Renal cortical epithelial cell (primary cell): Measurements from ENCODE around the gene ANKH. TPM values are rescaled to one million over a fixed set of nuclear protein-coding genes. Genes with fewer than 3 reads are reported as not detected.
"Not testable (repeated sequence)": the region's sequence is repeated elsewhere in the genome, so short reads cannot be mapped to it uniquely, and the experiment has no call there.

Experiments used
- DNase-seq: peaks from one replicate; pipeline ENCODE4 v3.0.0-alpha.2; 2011; ENCODE audit warnings: low read depth
- total RNA-seq: library from RNA; depleted of rRNA; stranded (reverse); fragments of >200 nt; gene quantifications from 2 replicates; pipeline ENCODE4 v1.2.3, GENCODE V29; 2014

Gene ANKH
- total RNA-seq, 1 donor from 2014 or later, result 3.6 TPM

GRCh38 chr5:14854799-14855198 lies 16.8 kb downstream of the ANKH start:
- DNase-seq, result no peak

GRCh38 chr5:14853685-14854084 lies 17.9 kb downstream of the ANKH start:
- no peak for DNase-seq

- no peak for DNase-seq
Measured at GRCh38 chr5:14852779-14853178, 18.8 kb downstream of the ANKH start.

GRCh38 chr5:14851999-14852526 lies 19.5 kb downstream of the ANKH start:
- no peak for DNase-seq

GRCh38 chr5:14851597-14851996 lies 20.0 kb downstream of the ANKH start:
- DNase-seq, result no peak

GRCh38 chr5:14851050-14851419 lies 20.5 kb downstream of the ANKH start:
- no peak for DNase-seq

GRCh38 chr5:14850419-14851049 lies 21.0 kb downstream of the ANKH start:
- DNase-seq, result no peak

GRCh38 chr5:14849516-14850294 lies 21.9 kb downstream of the ANKH start:
- DNase-seq, result peak; percentile 10

- DNase-seq, result not testable (repeated sequence)
Measured at GRCh38 chr5:14848942-14849341, 22.6 kb downstream of the ANKH start.

GRCh38 chr5:14848385-14848784 lies 23.2 kb downstream of the ANKH start:
- no peak for DNase-seq

- no peak for DNase-seq
Measured at GRCh38 chr5:14847471-14847870, 24.1 kb downstream of the ANKH start.

- no peak for DNase-seq
Measured at GRCh38 chr5:14842117-14842516, 29.5 kb downstream of the ANKH start.

- DNase-seq, result no peak
Measured at GRCh38 chr5:14840624-14841023, 31.0 kb downstream of the ANKH start.

GRCh38 chr5:14838396-14839319 lies 32.9 kb downstream of the ANKH start:
- no peak for DNase-seq

- DNase-seq, result not testable (repeated sequence)
Measured at GRCh38 chr5:14837423-14838122, 34.0 kb downstream of the ANKH start.

GRCh38 chr5:14834584-14835550 lies 36.7 kb downstream of the ANKH start:
- no peak for DNase-seq

GRCh38 chr5:14834062-14834461 lies 37.5 kb downstream of the ANKH start:
- no peak for DNase-seq

- no peak for DNase-seq
Measured at GRCh38 chr5:14831006-14831338, 40.6 kb downstream of the ANKH start.

GRCh38 chr5:14830210-14831005 lies 41.2 kb downstream of the ANKH start:
- DNase-seq, result no peak

- DNase-seq, result no peak
Measured at GRCh38 chr5:14829396-14829795, 42.2 kb downstream of the ANKH start.
